GM19043 (cell line): ENCODE measurements around the gene ERFE.

Experiments used
- ATAC-seq: cut with Tn5 transposase; IDR thresholded peaks from one replicate; pipeline ENCODE4 v1.9.1; 2021; ENCODE audit warnings: low read depth; ENCODE audit not compliant: unreplicated experiment

The ERFE gene

DNA sequence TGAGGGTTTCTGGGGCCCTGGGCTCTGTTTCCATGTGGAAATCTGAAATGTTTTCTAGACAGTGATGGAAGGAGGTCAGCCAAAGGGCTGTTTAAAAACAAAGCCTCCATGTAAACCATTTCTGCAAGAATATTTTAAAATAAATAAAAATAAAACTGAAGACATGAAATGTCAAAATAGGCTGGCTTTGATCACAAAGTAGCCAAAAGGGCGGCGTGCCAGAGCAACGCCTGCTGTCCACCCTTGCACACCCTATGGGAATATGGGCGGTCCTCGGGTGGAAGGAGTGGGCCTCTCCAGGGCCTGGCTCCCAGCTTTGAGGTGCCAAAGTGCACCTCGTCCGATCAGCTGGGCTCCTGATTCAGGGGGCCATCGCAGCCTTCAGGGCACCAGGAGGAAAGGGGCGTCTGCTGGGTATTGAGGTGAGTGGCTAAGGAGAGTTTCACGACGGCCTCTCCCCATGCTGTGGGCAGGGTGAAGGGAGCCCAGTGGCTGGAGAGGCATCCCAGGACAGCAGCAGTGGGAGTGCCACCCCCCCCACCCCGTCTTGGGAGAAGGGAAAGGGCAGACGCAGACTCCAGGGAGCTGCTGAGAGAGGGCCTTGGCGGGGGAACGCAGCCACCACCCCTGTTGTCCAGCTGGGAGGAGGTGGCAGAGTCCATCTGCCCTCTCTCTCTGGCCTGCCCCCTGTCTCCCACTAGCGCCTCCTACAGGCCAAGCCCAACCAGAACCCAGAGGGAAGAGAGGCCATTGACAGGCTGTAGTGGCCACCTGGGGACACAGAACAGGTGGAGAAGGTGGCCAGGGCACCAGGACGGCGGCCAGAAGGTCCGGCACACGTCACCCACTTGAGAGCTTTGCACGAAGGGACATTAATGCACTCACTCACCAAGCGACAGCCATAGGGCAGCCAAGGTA lies 5.7 kb upstream of the ERFE start:
- no peak for ATAC-seq

GRCh38 chr2:238154570-238154969 lies 4.2 kb upstream of the ERFE start:
- no peak for ATAC-seq

DNA sequence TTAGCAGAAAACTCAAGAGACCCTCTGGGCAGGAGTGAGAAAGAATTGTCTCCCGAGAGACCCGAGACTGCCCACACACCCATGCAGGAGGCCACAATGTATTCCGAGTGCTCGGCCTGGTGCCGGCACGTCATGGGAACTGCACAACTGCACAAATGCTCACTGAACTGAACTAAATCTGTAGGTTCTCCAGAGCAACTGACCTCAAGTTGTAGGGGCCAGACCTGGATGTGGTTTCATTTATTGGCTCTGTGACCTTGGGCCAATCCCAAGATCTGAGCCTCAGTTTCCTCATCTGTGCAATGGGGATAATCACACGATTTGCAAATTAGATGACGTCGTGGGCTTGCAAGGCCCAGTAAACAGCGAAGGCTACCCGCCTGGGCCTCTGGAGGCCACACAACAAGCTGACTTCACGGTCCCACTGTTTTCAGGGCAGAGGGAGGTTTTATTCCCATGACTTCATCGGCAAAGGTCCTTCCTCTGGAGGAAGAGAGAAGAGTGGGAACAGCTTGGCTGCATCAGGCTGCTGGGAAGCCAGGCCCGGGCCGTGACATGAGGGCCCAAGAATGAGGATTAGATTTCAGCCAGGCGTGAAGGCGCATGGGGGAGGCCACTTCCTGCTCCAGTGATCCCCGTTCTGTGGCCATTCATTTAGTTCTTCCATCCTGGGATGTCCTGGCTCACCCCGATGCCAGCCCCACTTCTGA lies 3.6 kb upstream of the ERFE start:
- no peak for ATAC-seq

DNA sequence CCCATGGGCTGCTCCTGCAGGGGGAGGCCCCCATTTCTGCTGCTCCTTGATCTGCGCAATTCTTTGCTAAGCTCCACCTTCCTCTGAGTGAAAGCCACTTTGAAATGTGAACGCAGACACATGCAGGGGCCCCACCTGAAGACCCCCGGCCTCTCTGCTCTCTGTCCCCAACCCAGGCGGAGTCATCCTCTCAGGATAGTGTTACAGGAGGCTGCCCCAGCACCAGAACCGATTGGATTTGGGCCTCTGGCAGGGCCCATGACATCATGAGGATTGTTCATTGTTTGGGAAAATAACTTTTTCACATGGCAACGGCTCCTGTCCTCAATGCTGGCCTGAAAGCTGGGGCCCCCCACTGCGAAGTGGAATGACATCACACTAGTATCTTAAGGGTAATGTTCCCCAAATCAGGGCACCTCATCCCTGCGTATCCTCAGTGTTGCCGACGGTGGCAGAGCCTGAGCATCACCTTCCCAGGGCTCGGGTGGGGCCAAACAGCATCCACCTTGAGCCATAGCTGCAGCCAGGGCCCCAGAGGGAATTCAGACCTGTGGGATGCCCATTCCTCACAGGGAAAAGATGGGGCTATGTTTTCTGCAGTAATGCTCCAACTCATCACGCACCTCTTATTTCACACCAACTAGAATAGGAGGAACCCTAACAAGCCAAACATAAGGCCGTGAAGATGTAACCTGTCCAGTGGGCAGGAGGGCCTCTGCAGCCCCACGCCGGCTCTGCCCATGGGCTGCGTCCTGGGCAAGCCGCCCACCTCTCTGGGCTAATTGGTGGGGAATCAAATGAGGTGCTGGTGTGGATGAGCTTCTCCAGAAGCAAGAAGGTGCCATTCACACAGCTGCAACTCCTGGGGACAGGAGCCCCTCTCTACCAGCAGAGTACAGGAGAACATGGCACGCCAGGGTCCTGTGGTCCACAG lies 2.7 kb upstream of the ERFE start:
- no peak for ATAC-seq

DNA sequence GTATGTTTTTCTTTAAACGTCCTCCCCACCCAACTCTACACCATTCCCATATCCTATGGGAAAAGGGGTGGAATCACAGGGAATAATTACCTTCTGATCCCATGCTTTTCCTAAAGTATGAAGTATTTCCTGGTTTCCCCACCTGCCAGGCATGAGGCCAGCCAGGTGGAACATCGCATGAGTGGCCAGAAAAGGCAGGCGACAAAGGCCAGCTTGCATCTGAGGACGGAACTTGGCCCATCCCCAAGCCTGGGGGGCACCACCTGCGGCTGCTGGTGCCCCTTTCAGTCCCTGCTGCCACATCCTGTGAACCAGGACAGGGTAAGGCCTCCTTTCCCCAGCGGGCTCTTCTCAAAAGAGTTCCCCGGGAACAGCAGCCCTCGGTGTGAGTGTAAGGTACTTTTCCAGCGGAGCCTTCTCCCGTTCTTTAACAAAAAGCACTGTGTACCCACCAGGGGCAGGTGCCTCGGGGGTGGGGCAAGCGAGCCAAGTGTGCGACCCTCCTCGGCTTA lies 1.2 kb upstream of the ERFE start:
- ATAC-seq = no peak

- no peak for ATAC-seq
Observed at GRCh38 chr2:238158018-238158508, 707 bp upstream of the ERFE start.

GRCh38 chr2:238159071-238159539 lies 335 bp downstream of the ERFE start:
- no peak for ATAC-seq

- no peak for ATAC-seq
Observed at GRCh38 chr2:238159661-238160205, 963 bp downstream of the ERFE start.

DNA sequence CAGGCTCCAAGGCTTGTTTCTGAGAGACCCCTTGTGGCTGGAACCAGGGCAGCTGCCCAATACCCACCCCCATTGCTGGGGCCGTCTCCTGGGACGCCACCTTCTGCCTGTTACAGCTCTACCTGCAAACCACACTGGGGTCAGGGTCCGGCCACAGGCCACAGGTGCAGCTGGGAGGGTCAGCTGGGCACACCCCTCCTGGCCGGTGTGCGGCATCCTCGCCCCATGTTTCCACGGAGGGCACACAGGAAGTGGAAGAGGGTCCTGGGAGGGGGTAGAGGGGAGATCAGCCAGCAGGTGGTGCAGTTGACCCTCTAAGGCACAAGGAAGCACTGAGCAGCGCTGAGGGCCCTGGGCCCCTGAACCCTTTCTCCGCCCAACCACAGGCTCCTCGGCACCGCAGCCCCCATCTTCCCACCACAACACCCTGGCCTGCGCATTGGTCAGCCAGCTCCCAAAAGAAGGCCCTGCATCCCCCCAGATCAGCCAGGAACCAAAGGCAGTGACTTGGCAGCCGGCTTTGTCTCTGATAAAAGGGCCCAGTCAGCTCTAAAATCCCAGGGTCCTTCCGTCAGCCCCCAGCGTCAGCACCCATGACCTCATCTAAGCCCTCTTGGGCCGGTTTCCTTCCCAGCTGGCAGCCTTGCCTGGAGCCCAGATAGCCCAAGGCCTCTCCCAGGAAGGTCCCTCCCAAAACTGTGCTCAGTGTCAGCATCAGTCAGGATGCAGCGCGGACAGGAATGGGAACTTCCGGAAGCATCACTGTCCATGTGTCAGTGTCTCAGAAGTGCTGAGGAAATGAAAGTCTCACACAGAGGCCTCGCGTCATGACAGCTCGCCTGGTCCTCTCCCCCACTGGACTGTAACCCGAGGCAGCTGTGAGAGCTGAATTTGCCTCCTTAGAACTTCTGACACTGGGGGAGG lies 1.7 kb downstream of the ERFE start:
- no peak for ATAC-seq

- ATAC-seq = no peak
Observed at GRCh38 chr2:238161291-238162051, 2.7 kb downstream of the ERFE start.

DNA sequence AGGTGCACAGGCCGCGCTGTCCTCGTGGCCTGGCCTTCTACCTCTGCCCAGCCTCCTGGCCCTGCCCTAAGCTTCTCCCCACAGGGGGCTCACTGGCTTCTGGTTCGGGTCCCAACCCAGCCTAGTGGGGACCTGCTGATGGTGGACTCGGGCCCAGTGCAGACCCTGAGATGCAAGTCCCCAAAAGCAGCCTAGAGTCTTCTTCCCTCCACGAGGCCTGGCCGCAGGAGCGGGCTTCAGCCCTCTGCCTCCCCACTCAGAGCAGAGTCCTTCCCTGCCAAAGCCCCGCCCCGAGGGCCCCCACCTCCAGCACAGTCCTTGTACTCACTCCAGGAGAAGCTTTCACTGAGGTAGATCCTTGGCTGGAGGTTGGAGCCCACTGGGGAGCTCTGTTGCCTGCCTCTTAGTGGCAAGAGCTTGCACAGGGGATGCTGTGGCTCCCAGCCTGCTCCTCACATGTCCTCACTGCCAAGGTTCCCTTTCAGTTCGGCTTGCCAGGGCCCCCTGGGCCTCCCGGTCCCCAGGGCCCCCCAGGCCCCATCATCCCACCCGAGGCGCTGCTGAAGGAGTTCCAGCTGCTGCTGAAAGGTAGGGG lies 3.6 kb downstream of the ERFE start:
- no peak for ATAC-seq

DNA sequence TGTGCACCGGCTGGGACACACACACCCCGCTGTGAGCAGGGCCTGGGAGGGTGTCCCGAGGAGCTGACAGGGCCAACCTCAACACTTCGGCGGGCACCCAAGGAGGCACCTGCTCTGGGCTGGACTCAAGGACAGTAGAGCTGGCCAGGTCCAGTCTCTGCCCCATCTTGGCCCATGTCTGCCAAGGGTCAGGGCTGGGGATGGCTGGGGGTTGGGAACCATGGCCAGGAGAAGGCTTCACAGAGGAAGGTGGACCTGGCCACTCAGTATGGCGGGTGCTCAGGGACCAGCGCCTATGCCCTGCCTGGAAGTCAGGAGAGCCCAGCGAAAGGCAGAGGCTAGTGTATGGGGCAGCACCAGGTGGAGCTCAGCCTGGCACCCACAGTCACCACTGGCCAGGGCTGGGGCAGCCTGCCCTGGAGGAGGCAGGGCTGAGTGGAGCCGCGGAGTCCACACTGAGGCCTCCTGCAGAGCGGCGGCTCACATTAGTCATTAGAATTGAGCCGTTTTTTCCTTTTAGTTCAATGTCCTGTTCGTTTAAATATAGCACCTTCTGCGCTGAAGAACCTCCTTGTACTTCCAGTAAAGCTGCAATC lies 4.2 kb downstream of the ERFE start:
- ATAC-seq = no peak

DNA sequence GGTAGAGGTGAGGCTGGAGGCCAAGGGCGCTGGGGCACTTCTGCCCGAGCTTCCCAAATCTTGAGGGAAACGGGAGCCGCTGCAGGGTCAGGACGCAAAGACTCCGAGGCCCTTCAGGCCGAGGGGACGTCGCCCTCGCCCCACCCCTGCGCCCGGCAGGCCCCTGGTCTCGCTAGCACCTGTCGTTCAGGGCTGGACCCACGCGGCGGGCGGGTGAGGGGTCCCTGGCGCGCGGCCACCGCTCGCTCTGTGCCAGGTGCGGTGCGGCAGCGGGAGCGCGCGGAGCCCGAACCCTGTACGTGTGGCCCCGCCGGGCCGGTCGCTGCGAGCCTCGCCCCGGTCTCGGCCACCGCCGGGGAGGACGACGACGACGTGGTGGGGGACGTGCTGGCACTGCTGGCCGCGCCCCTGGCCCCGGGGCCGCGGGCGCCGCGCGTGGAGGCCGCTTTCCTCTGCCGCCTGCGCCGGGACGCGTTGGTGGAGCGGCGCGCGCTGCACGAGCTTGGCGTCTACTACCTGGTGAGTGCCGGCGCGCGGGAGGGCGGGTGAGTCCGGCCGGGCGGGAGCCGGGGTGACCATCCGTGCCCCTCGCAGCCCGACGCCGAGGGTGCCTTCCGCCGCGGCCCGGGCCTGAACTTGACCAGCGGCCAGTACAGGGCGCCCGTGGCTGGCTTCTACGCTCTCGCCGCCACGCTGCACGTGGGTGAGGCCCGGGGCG lies 4.9 kb downstream of the ERFE start:
- ATAC-seq = no peak

DNA sequence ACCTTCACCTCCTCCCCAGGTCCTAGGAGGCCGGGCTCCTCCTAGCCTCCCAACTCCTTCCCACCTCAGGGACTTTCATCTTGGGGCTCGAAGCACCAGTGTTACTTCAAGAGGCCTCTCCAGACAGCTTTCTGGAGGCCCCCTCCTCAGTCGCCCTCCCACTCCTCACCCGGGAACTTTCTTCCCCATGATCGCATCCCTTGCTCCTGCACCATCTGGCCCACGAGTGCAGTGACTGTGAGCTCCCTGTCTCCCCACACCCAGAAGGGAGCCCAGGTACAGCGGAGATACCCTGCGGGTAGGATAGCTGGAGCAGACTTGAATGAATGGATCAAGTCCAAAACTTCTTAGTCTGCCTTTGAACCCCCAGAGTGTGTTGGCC lies 6.1 kb downstream of the ERFE start:
- no peak for ATAC-seq

DNA sequence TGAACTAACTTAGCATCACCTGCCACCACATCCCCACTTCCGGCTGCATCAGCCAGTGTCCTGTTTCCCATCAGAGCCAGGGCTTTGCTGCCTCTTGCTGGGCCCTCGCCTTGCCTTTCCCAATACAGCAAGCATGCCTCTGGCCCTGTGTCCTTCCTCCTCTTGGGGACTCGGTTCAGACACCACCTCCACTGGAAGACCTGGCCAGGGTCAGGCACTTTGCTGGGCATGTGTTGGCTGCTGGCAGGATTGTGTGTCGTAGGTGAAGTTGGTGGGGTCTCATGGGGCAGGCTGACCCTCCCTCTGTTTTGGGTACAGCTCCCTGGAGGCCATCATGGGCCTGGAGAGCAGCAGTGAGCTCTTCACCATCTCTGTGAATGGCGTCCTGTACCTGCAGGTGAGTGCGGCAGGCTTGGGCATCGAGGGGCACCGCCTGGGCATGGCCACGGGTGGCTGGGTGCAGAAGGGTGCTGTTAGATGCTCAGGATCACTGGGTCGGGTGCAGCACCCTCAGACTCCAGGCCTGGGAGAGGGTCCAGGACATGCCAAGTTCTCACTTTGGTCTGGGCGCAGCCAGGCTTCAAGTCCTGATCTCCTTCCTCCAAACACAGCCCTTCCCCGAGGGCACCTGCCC lies 6.6 kb downstream of the ERFE start:
- no peak for ATAC-seq
